Endothelial cell of umbilical vein (primary cell): ENCODE data around the gene PPP1R9B.

ENCODE experiments used
- CTCF ChIP-seq, 2 donors: IDR thresholded peaks; 1 replicate in 1 of 2; 2 replicates in 1 of 2; pipeline ENCODE4 v1.5.1; 2011; ENCODE audit warnings: low read length in 2 of 2, mild to moderate bottlenecking in 2 of 2, moderate library complexity in 2 of 2, control low read depth in 1 of 2, inconsistent platforms in 1 of 2, low read depth in 1 of 2; ENCODE audit not compliant: insufficient read depth in 1 of 2; ENCODE audit errors: extremely low read depth in 1 of 2
- EZH2 ChIP-seq: IDR thresholded peaks from 2 replicates; pipeline ENCODE4 v1.6.1; 2012; ENCODE audit warnings: borderline replicate concordance, low read depth, mild to moderate bottlenecking, moderate library complexity, low read length, inconsistent platforms; ENCODE audit not compliant: severe bottlenecking
- JUN ChIP-seq: IDR thresholded peaks from 2 replicates; pipeline ENCODE4 v1.6.1; 2011; ENCODE audit warnings: borderline replicate concordance, low read depth; ENCODE audit not compliant: insufficient read length, insufficient read depth
- MYC ChIP-seq: IDR thresholded peaks from one replicate; pipeline ENCODE4 v1.6.1; 2011; ENCODE audit warnings: mild to moderate bottlenecking, low read depth, low read length
- POLR2A ChIP-seq: IDR thresholded peaks from 2 replicates; pipeline ENCODE4 v1.6.1; 2012; ENCODE audit warnings: low read depth, mild to moderate bottlenecking, control low read depth, low read length
- POLR2AphosphoS5 ChIP-seq: IDR thresholded peaks from 2 replicates; pipeline ENCODE4 v1.6.1; 2012; ENCODE audit warnings: low read depth, mild to moderate bottlenecking, control low read depth, low read length, moderate library complexity; ENCODE audit not compliant: insufficient read depth
- TF ChIP-seq, protein P1 (sequence below): IDR thresholded peaks from 2 replicates; pipeline ENCODE4 v1.6.1; 2011; ENCODE audit not compliant: insufficient read depth, insufficient read length

DNA sequence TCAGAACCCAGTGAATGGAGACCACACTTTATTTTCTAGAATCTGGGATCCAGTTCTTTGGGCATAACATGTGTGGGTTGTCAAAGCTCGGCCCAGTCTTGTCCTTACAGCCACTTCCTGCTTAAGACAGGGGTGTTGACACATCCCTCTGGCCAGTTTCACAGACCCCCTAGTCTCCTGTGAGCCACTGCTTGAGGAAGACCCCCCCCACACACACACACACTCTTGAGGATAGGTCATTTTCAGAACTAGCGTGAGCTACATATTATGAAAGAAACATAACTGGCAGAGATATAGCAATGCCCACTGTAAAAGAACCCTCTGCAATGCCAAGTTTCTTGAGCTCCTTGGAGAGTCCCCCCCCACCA lies 58.6 kb downstream of the PPP1R9B start:
- no peak for TF ChIP-seq POLR2A
- no peak for TF ChIP-seq CTCF (IDR thresholded peaks at IDR 0.05; ENCODE audit: extremely low read depth in 1 of 2, insufficient read depth in 1 of 2, low read depth in 1 of 2, low read length in 2 of 2)
- TF ChIP-seq EZH2 = no peak
- TF ChIP-seq MYC = no peak
- no peak for TF ChIP-seq JUN
- TF ChIP-seq POLR2AphosphoS5 = no peak
- TF ChIP-seq, protein P1, sequence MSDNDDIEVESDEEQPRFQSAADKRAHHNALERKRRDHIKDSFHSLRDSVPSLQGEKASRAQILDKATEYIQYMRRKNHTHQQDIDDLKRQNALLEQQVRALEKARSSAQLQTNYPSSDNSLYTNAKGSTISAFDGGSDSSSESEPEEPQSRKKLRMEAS = no peak
